ENCODE data around the gene SAMD1. TPM values are rescaled to one million over a fixed set of nuclear protein-coding genes. Genes with fewer than 3 reads are reported as not detected.
"Not testable (repeated sequence)": the region's sequence is repeated elsewhere in the genome, so short reads cannot be mapped to it uniquely, and the experiment has no call there.

The SAMD1 gene
- polyA plus RNA-seq, 3 donors = 0.78 to 19.4 (median 1.4) TPM

DNA sequence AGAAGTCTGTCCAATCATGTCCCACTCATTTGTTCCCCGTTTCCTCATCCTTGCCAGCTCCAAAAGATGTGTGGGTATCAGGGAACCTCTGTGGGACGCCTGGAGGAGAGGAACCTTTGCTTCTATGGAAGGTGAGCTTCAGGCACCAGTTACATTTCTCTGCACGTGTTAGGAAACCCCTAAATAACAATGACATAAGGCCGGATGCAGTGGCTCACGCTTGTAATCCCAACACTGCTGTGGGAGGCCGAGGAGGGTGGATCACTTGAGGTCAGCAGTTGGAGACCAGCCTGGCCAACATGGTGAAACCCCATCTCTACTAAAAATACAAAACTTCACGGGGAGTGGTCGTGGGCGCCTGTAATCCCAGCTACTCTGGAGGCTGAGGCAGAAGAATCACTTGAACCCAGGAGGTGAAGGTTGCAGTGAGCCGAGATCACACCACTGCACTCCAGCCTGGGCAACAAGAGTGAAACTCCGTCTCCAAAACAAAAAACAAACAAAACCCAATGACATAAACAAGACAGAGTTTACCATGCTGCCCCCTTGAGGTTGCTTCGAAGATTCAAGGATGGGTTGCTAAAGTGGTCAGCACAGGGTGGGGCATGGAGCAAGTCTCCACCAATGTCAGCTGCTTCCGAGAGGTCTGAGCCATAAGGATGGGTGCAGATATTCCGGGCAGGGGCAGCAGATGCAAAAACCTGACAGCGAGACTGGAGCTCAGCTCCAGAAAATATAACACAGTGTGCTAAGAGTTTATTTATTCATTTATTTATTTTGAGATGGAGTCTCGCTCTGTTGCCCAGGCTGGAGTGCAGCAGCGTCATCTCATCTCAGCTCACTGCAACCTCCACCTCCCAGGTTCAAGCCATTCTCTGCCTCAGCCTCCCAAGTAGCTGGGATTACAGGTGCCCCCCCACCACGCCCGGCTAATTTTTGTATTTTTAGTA is 47.6 kb downstream of the SAMD1 start:
- H3K36me3 ChIP-seq (replicated peaks in 1 of 2; ENCODE audit: control insufficient read depth in 1 of 2, insufficient read depth in 2 of 2, low read length in 2 of 2) = peaks cover 66 to 87% of the 10 kb centered on the region in 2 donors
- H2AFZ ChIP-seq (ENCODE audit: insufficient read depth, low read depth, low read length, poor library complexity, severe bottlenecking); H3K4me2 ChIP-seq (replicated peaks; ENCODE audit: extremely low read depth, low read length, poor library complexity, severe bottlenecking); H3K4me3 ChIP-seq (replicated peaks in 1 of 3; ENCODE audit: low read depth in 2 of 3, low read length in 3 of 3); H3K4me1 ChIP-seq (ENCODE audit: control insufficient read depth in 1 of 2, insufficient read depth in 2 of 2, low read length in 2 of 2); H3K4me3 Mint-ChIP-seq; H3K27me3 ChIP-seq (ENCODE audit: control insufficient read depth in 2 of 2, insufficient read depth in 2 of 2, low read length in 2 of 2); H3K9ac ChIP-seq (ENCODE audit: insufficient read depth, low read length, poor library complexity, severe bottlenecking); H3K9me3 Mint-ChIP-seq; H3K27me3 Mint-ChIP-seq (ENCODE audit: low read depth in 3 of 3); H4K20me1 ChIP-seq (ENCODE audit: insufficient read depth, low read length); H3K79me2 ChIP-seq (ENCODE audit: insufficient read depth, low read length); H3K9me3 ChIP-seq (replicated peaks in 1 of 2; ENCODE audit: control insufficient read depth in 1 of 2, insufficient read depth in 1 of 2, low read length in 2 of 2): not testable (repeated sequence)
- H3K4me1 Mint-ChIP-seq = peaks cover 21% of the 10 kb centered on the region
- H3K27ac ChIP-seq (ENCODE audit: low read depth in 1 of 2, low read length in 2 of 2) = peak overlapping the region; percentile 44 to 73
- peak; percentile 54 to 68 (median 66) for DNase-seq
- peak overlapping the region; percentile 82 to 93 (median 86) for H3K27ac Mint-ChIP-seq
- WGBS (ENCODE audit: insufficient coverage) = 30% methylated on average over 2 of the region's 19 CpGs
- TF ChIP-seq, protein P1, sequence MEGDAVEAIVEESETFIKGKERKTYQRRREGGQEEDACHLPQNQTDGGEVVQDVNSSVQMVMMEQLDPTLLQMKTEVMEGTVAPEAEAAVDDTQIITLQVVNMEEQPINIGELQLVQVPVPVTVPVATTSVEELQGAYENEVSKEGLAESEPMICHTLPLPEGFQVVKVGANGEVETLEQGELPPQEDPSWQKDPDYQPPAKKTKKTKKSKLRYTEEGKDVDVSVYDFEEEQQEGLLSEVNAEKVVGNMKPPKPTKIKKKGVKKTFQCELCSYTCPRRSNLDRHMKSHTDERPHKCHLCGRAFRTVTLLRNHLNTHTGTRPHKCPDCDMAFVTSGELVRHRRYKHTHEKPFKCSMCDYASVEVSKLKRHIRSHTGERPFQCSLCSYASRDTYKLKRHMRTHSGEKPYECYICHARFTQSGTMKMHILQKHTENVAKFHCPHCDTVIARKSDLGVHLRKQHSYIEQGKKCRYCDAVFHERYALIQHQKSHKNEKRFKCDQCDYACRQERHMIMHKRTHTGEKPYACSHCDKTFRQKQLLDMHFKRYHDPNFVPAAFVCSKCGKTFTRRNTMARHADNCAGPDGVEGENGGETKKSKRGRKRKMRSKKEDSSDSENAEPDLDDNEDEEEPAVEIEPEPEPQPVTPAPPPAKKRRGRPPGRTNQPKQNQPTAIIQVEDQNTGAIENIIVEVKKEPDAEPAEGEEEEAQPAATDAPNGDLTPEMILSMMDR (IDR thresholded peaks at IDR 0.05) = peak; percentile 55
- H3K36me3 Mint-ChIP-seq = peaks cover 69 to 97% of the 10 kb centered on the region in 2 donors
- intact Hi-C loops (cut with micrococcal nuclease) = loop anchor here in 1 of 2 donors (10.0 kb wide), 1 partner anchor 158 kb away; no protein-coding TSS in a partner anchor

DNA sequence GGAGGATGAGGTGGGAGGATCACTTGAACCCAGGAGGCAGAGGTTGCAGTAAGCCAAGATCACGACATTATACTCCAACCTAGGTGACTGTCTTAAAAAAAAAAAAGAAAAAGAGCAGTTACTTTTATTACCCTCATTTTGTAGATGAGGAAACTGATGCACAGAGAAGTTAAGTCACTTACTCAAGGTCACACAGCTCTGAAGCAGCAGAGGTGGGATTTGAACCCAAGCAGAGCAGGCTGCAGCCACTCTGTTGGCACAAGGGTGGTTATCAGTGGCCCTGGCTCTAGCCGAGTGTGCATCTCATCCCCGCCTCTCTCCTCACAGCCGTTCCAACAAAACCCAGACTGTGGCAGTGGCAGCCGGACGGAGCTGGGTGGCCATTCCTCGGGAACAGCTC is 51.4 kb downstream of the SAMD1 start:
- peaks cover 63 to 77% of the 10 kb centered on the region in 2 donors for H3K36me3 ChIP-seq (replicated peaks in 1 of 2; ENCODE audit: control insufficient read depth in 1 of 2, insufficient read depth in 2 of 2, low read length in 2 of 2)
- H2AFZ ChIP-seq (ENCODE audit: insufficient read depth, low read depth, low read length, poor library complexity, severe bottlenecking) = no peak overlapping the region
- H3K27ac ChIP-seq (ENCODE audit: low read depth in 1 of 2, low read length in 2 of 2) = no peak overlapping the region
- Mint-ChIP-seq H3K9me3 (peaks cover 0 to 3% (median 0%) of the 10 kb centered on the region in 7 donors), H3K27ac (no peak overlapping the region), H3K27me3 (ENCODE audit: low read depth in 3 of 3) (peaks cover 0 to 2% (median 0%) of the 10 kb centered on the region in 3 donors), H3K4me3 (no peak overlapping the region), H3K4me1 (peaks cover 10% of the 10 kb centered on the region), H3K36me3 (peaks cover 64 to 89% of the 10 kb centered on the region in 2 donors)
- no peak overlapping the region for H3K4me3 ChIP-seq (replicated peaks in 1 of 3; ENCODE audit: low read depth in 2 of 3, low read length in 3 of 3)
- no peak overlapping the region for H3K9ac ChIP-seq (ENCODE audit: insufficient read depth, low read length, poor library complexity, severe bottlenecking)
- peaks cover 0 to 3% of the 10 kb centered on the region in 2 donors for H3K4me1 ChIP-seq (ENCODE audit: control insufficient read depth in 1 of 2, insufficient read depth in 2 of 2, low read length in 2 of 2)
- no peak overlapping the region for H3K4me2 ChIP-seq (replicated peaks; ENCODE audit: extremely low read depth, low read length, poor library complexity, severe bottlenecking)
- no peak for DNase-seq
- H3K9me3 ChIP-seq (replicated peaks in 1 of 2; ENCODE audit: control insufficient read depth in 1 of 2, insufficient read depth in 1 of 2, low read length in 2 of 2) = no peaks in the 10 kb centered on the region
- intact Hi-C loops (cut with micrococcal nuclease) = no loop called here
- H3K79me2 ChIP-seq (ENCODE audit: insufficient read depth, low read length) = peaks cover 5% of the 10 kb centered on the region
- H4K20me1 ChIP-seq (ENCODE audit: insufficient read depth, low read length) = no peaks in the 10 kb centered on the region
- H3K27me3 ChIP-seq (ENCODE audit: control insufficient read depth in 2 of 2, insufficient read depth in 2 of 2, low read length in 2 of 2) = no peaks in the 10 kb centered on the region
- TF ChIP-seq, protein P1 (IDR thresholded peaks at IDR 0.05) = no peak
- 95% methylated on average over 6 of the region's 7 CpGs for WGBS (ENCODE audit: insufficient coverage)

Other genes starting within 250 kb of the SAMD1 start
- not detected for gene NANOS3, start 213.6 kb downstream of the SAMD1 start, polyA plus RNA-seq
- under 1 TPM in 2 of 3 donors, not detected in 1; 0.05 to 0.28 TPM for gene BRME1, start 184.6 kb downstream of the SAMD1 start, polyA plus RNA-seq
- gene CC2D1A, start 184.6 kb downstream of the SAMD1 start, polyA plus RNA-seq = 10 to 100 TPM in 1 of 3 donors, 1 to 10 TPM in 2; 4.6 to 27.0 (median 6.2) TPM
- 1 to 10 TPM; 1.2 to 1.4 (median 1.3) TPM for gene PODNL1, start 152.3 kb downstream of the SAMD1 start, polyA plus RNA-seq
- gene DCAF15, start 138.2 kb downstream of the SAMD1 start, polyA plus RNA-seq = 100 to 1,000 TPM in 1 of 3 donors, 1 to 10 TPM in 2; 2.8 to 116 (median 3.4) TPM
- gene RFX1, start 84.4 kb downstream of the SAMD1 start, polyA plus RNA-seq = 10 to 100 TPM in 1 of 3 donors, under 1 TPM in 2; 0.89 to 12.8 (median 0.95) TPM
- gene RLN3, start 62.6 kb downstream of the SAMD1 start, polyA plus RNA-seq = not detected
- 10 to 100 TPM; 40.4 to 61.5 (median 54.9) TPM for gene IL27RA, start 59.0 kb downstream of the SAMD1 start, polyA plus RNA-seq
- not detected for gene PALM3, start 28.7 kb downstream of the SAMD1 start, polyA plus RNA-seq
- gene MISP3, start 18.0 kb downstream of the SAMD1 start, polyA plus RNA-seq = under 1 TPM; 0.42 to 0.77 (median 0.52) TPM
- not detected for gene C19orf67, start 5.0 kb downstream of the SAMD1 start, polyA plus RNA-seq
- 100 to 1,000 TPM in 1 of 3 donors, 1 to 10 TPM in 2; 2.0 to 231 (median 3.8) TPM for gene PRKACA, start 27.0 kb upstream of the SAMD1 start, polyA plus RNA-seq
- gene ASF1B, start 45.8 kb upstream of the SAMD1 start, polyA plus RNA-seq = 10 to 100 TPM in 1 of 3 donors, 1 to 10 TPM in 2; 6.3 to 13.4 (median 9.2) TPM
- gene ADGRL1, start 115.4 kb upstream of the SAMD1 start, polyA plus RNA-seq = 1 to 10 TPM in 1 of 3 donors, not detected in 2; 1.7 TPM